Measurements from ENCODE around the gene KIAA0930.
A peak's percentile ranks its signal among the peaks of the same experiment; 100 is the strongest.

KIAA0930 gene

GRCh38 chr22:45211848-45212247 lies 28.8 kb downstream of the KIAA0930 start:
- H3K27ac ChIP-seq: peak overlapping the region; percentile 86
- H3K4me3 ChIP-seq (ENCODE audit: low read depth, low read length): peak overlapping the region; percentile 41
- in situ Hi-C loops (cut with HindIII; ENCODE audit: low pct_ligation_motif_present, low sequenced_read_pairs): no loop called here
- no peak for DNase-seq
- no peaks in the 10 kb centered on the region for H3K36me3 ChIP-seq (replicated peaks)
- no peaks in the 10 kb centered on the region for H3K27me3 ChIP-seq (replicated peaks)
- peak; percentile 17 for TF ChIP-seq CTCF (IDR thresholded peaks at IDR 0.05; ENCODE audit: low read depth, low read length, missing control alignments)

- peak overlapping the region; percentile 86 for H3K27ac ChIP-seq
- no peak for TF ChIP-seq CTCF (IDR thresholded peaks at IDR 0.05; ENCODE audit: low read depth, low read length, missing control alignments)
- no peaks in the 10 kb centered on the region for H3K27me3 ChIP-seq (replicated peaks)
- in situ Hi-C loops (cut with HindIII; ENCODE audit: low pct_ligation_motif_present, low sequenced_read_pairs): no loop called here
- H3K36me3 ChIP-seq (replicated peaks): no peaks in the 10 kb centered on the region
- no peak for DNase-seq
- H3K4me3 ChIP-seq (ENCODE audit: low read depth, low read length): no peak overlapping the region
These were observed 29.3 kb downstream of the KIAA0930 start for GRCh38 chr22:45211435-45211834.

- Histone ChIP-seq H3K36me3 (replicated peaks) (no peaks in the 10 kb centered on the region), H3K27me3 (replicated peaks) (no peaks in the 10 kb centered on the region), H3K4me3 (ENCODE audit: low read depth, low read length) (no peak overlapping the region), H3K27ac (no peak overlapping the region)
- in situ Hi-C loops (cut with HindIII; ENCODE audit: low pct_ligation_motif_present, low sequenced_read_pairs): no loop called here
- DNase-seq: no peak
- no peak for TF ChIP-seq CTCF (IDR thresholded peaks at IDR 0.05; ENCODE audit: low read depth, low read length, missing control alignments)
These were observed 29.7 kb downstream of the KIAA0930 start for GRCh38 chr22:45210991-45211390.

GRCh38 chr22:45210577-45210976 lies 30.1 kb downstream of the KIAA0930 start:
- H3K36me3 ChIP-seq (replicated peaks): no peaks in the 10 kb centered on the region

GRCh38 chr22:45210174-45210573 lies 30.5 kb downstream of the KIAA0930 start:
- H3K36me3 ChIP-seq (replicated peaks): no peaks in the 10 kb centered on the region
- no peaks in the 10 kb centered on the region for H3K27me3 ChIP-seq (replicated peaks)
- no peak overlapping the region for H3K4me3 ChIP-seq (ENCODE audit: low read depth, low read length)
- H3K27ac ChIP-seq: no peak overlapping the region
- TF ChIP-seq CTCF (IDR thresholded peaks at IDR 0.05; ENCODE audit: low read depth, low read length, missing control alignments): no peak
- DNase-seq: no peak
- in situ Hi-C loops (cut with HindIII; ENCODE audit: low pct_ligation_motif_present, low sequenced_read_pairs): no loop called here

More at GRCh38 chr22:45210577-45210976, 30.1 kb downstream of the KIAA0930 start:
- no peak for TF ChIP-seq CTCF (IDR thresholded peaks at IDR 0.05; ENCODE audit: low read depth, low read length, missing control alignments)
- no peak overlapping the region for H3K4me3 ChIP-seq (ENCODE audit: low read depth, low read length)
- DNase-seq: no peak
- H3K27me3 ChIP-seq (replicated peaks): no peaks in the 10 kb centered on the region
- in situ Hi-C loops (cut with HindIII; ENCODE audit: low pct_ligation_motif_present, low sequenced_read_pairs): no loop called here
- no peak overlapping the region for H3K27ac ChIP-seq
